Ascending aorta (tissue), 2 donors: ENCODE results near the gene VSTM5. TPM values are rescaled to one million over a fixed set of nuclear protein-coding genes. Genes with fewer than 3 reads are reported as not detected.
"Not testable (repeated sequence)": the region's sequence is repeated elsewhere in the genome, so short reads cannot be mapped to it uniquely, and the experiment has no call there.

Experiments
- DNase-seq, 2 donors: peaks; one replicate each; pipeline ENCODE4 v3.0.0-alpha.2; 2019; ENCODE audit warnings: low spot score in 2 of 2
- H3K27ac ChIP-seq, 2 donors: fragments of 200-600 bp; sonication (generic); one replicate each; pipeline ENCODE4 v1.5.1; 2016 to 2017; ENCODE audit warnings: mild to moderate bottlenecking in 1 of 2
- H3K27me3 ChIP-seq: fragments of 200-600 bp; sonication (generic); one replicate; pipeline ENCODE4 v1.5.1; 2017
- H3K36me3 ChIP-seq, 2 donors: fragments of 200-600 bp; sonication (generic); one replicate each; pipeline ENCODE4 v1.5.1; 2016
- H3K4me1 ChIP-seq, 2 donors: fragments of 200-600 bp; sonication (generic); one replicate each; pipeline ENCODE4 v1.5.1; 2016 to 2017; ENCODE audit warnings: mild to moderate bottlenecking in 1 of 2
- H3K4me3 ChIP-seq, 2 donors: fragments of 200-600 bp; sonication (generic); one replicate each; pipeline ENCODE4 v1.5.1; 2016 to 2017; ENCODE audit warnings: mild to moderate bottlenecking in 1 of 2
- H3K9me3 ChIP-seq, 2 donors: fragments of 200-600 bp; sonication (generic); one replicate each; pipeline ENCODE4 v1.5.1; 2016
- CTCF ChIP-seq, 3 experiments: fragments of 200-600 bp in 2 of 3; fragments of 450-650 bp in 1 of 3; sonication (generic) in 2 of 3; IDR thresholded peaks; one replicate each; pipeline ENCODE4 v1.5.1; 2016 to 2019; ENCODE audit warnings: antibody characterized with exemption in 3 of 3, mild to moderate bottlenecking in 1 of 3, moderate library complexity in 1 of 3
- intact Hi-C: fragments of 100-400 bp; cut with DNase I; formaldehyde crosslinking; loops from one replicate; pipeline ENCODE4 v1.15.1; 2023
- total RNA-seq: library from RNA; depleted of rRNA; stranded (reverse); fragments of >200 nt; gene quantifications from one replicate; pipeline ENCODE4 v1.1.0, GENCODE V29; 2016

The VSTM5 gene
- total RNA-seq = not detected

- H3K27me3 ChIP-seq = no peaks in the 10 kb centered on the region
- intact Hi-C loops = no loop called here
- H3K9me3 ChIP-seq = no peaks in the 10 kb centered on the region
- no peaks in the 10 kb centered on the region for H3K36me3 ChIP-seq
- no peak for TF ChIP-seq CTCF (IDR thresholded peaks at IDR 0.05)
- peak within 1 kb of the TSS; percentile 76 to 81 for H3K4me3 ChIP-seq
- no peak within 1 kb of the TSS for H3K27ac ChIP-seq
- peak in 1 of 2 donors; percentile 33 for DNase-seq
- H3K4me1 ChIP-seq = peaks cover 0 to 4% of the 10 kb centered on the region in 2 donors
Measured at GRCh38 chr11:93850594-93851018, at the start of gene VSTM5. VSTM5 (minus strand) TSS chr11:93850618; CDS start chr11:93850502, 116 bp downstream.

- Histone ChIP-seq H3K36me3 (no peaks in the 10 kb centered on the region), H3K27ac (no peak overlapping the region), H3K4me3 (no peak overlapping the region), H3K4me1 (no peaks in the 10 kb centered on the region), H3K9me3 (no peaks in the 10 kb centered on the region), H3K27me3 (no peaks in the 10 kb centered on the region)
- peak; percentile 46 to 89 (median 69) for TF ChIP-seq CTCF (IDR thresholded peaks at IDR 0.05)
- intact Hi-C loops = loop anchor here (2.0 kb wide), 2 partner anchors 522 to 610 kb away; no protein-coding TSS in a partner anchor
- DNase-seq = no peak
Measured at GRCh38 chr11:93895106-93895862, 44.9 kb upstream of the VSTM5 start.

GRCh38 chr11:93890391-93891051, 40.1 kb upstream of the VSTM5 start:
- H3K36me3 ChIP-seq = no peaks in the 10 kb centered on the region
- TF ChIP-seq CTCF (IDR thresholded peaks at IDR 0.05) = no peak
- intact Hi-C loops = no loop called here
- no peaks in the 10 kb centered on the region for H3K27me3 ChIP-seq
- no peaks in the 10 kb centered on the region for H3K9me3 ChIP-seq
- no peaks in the 10 kb centered on the region for H3K4me1 ChIP-seq
- no peak overlapping the region for H3K4me3 ChIP-seq
- no peak overlapping the region for H3K27ac ChIP-seq
- no peak for DNase-seq

GRCh38 chr11:93887111-93887510, 36.7 kb upstream of the VSTM5 start:
- Histone ChIP-seq H3K36me3 (no peaks in the 10 kb centered on the region), H3K4me3 (no peak overlapping the region), H3K27me3 (no peaks in the 10 kb centered on the region), H3K27ac (no peak overlapping the region), H3K4me1 (no peaks in the 10 kb centered on the region), H3K9me3 (peaks cover 0 to 3% of the 10 kb centered on the region in 2 donors)
- intact Hi-C loops = no loop called here
- DNase-seq = no peak
- no peak for TF ChIP-seq CTCF (IDR thresholded peaks at IDR 0.05)

- H3K27me3 ChIP-seq, intact Hi-C loops, H3K9me3 ChIP-seq, H3K36me3 ChIP-seq, DNase-seq, H3K27ac ChIP-seq, H3K4me1 ChIP-seq, H3K4me3 ChIP-seq: not testable (repeated sequence)
Measured at GRCh38 chr11:93879114-93879513, 28.7 kb upstream of the VSTM5 start.

- no peak overlapping the region for H3K4me3 ChIP-seq
- H3K27me3 ChIP-seq = no peaks in the 10 kb centered on the region
- intact Hi-C loops = no loop called here
- H3K9me3 ChIP-seq = no peaks in the 10 kb centered on the region
- no peak for DNase-seq
- no peak overlapping the region for H3K27ac ChIP-seq
- no peaks in the 10 kb centered on the region for H3K4me1 ChIP-seq
- no peak for TF ChIP-seq CTCF (IDR thresholded peaks at IDR 0.05)
- H3K36me3 ChIP-seq = no peaks in the 10 kb centered on the region
Measured at GRCh38 chr11:93875637-93876036, 25.2 kb upstream of the VSTM5 start.
